ENCODE measurements around the gene GAB2.

DNA sequence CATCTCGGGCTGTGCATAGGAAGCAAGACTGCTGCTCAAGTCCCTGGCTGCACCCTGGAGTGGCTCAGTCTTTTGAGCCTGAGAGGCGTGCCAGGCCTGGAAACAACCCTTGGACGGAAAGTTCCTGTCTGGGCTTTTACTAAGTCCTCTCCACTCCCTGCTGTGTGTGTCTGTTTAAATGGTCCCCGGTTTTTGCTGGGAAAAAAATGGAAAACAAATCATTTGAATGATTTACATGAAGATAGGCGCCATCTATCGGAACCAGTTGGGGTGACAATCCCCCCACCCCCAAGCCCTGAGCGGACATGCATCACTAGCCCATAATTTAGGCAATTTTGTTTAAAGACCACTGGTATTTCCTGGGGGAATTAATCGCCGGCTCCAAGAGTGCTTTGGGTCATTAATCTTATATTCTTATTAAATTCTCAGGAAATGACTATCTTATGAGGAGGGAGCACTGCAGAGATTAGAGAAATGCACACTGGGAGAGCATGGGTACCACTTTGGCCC is 2.7 kb upstream of the GAB2 start:
- TF ChIP-seq, protein P1, sequence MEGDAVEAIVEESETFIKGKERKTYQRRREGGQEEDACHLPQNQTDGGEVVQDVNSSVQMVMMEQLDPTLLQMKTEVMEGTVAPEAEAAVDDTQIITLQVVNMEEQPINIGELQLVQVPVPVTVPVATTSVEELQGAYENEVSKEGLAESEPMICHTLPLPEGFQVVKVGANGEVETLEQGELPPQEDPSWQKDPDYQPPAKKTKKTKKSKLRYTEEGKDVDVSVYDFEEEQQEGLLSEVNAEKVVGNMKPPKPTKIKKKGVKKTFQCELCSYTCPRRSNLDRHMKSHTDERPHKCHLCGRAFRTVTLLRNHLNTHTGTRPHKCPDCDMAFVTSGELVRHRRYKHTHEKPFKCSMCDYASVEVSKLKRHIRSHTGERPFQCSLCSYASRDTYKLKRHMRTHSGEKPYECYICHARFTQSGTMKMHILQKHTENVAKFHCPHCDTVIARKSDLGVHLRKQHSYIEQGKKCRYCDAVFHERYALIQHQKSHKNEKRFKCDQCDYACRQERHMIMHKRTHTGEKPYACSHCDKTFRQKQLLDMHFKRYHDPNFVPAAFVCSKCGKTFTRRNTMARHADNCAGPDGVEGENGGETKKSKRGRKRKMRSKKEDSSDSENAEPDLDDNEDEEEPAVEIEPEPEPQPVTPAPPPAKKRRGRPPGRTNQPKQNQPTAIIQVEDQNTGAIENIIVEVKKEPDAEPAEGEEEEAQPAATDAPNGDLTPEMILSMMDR (IDR thresholded peaks at IDR 0.05) = peak in 5 of 7 experiments; percentile 28 to 68 (median 48)
- TF ChIP-seq POLR2A (IDR thresholded peaks at IDR 0.05) (no peak), EP300 (IDR thresholded peaks at IDR 0.05) (no peak)

Data from stomach (tissue), 4 donors.